GM12878 (cell line): ENCODE measurements around the gene AP3S1. TPM values are rescaled to one million over a fixed set of nuclear protein-coding genes. Genes with fewer than 3 reads are reported as not detected.

Experiments
- ATAC-seq: fragments of 200-7000 bp; cut with Tn5 transposase; 3 replicates; pipeline ENCODE4 v1.9.1; 2020; ENCODE audit warnings: mild to moderate bottlenecking, moderate library complexity
- BruUV-seq: library from RNA; stranded (reverse); fragments of 400-500 nt; replicated peaks from 2 replicates; lab custom pipeline; 2021; lab: Mats Ljungman, UMichigan
- CTCF ChIA-PET: fragments of 300-600 bp; sonication (Branson Sonifier 250); formaldehyde crosslinking; extraction: SDS; loops from one replicate; lab custom pipeline; 2021; ENCODE audit warnings: inconsistent platforms; lab: Yijun Ruan, JAX
- POLR2A ChIA-PET: fragments of 350-600 bp; formaldehyde crosslinking; extraction: SDS; loops from one replicate; lab custom pipeline; 2021; ENCODE audit warnings: inconsistent platforms; lab: Charles Lee
- RAD21 ChIA-PET: fragments of 300-600 bp; sonication (Branson Sonifier 250); formaldehyde crosslinking; loops from one replicate; lab custom pipeline; 2023; ENCODE audit warnings: antibody characterized with exemption; ENCODE audit not compliant: unreplicated experiment; lab: Charles Lee
- SMC1A ChIA-PET: fragments of 300-600 bp; sonication (Branson Sonifier 250); formaldehyde crosslinking; loops from one replicate; lab custom pipeline; 2023; ENCODE audit not compliant: unreplicated experiment, uncharacterized antibody; lab: Charles Lee
- DNase-seq: peaks from one replicate; pipeline ENCODE4 v3.0.0-alpha.2; 2011; ENCODE audit warnings: low read depth, low spot score
- FAIRE-seq: peaks from 3 replicates; lab custom pipeline; 2011; peaks lifted over from hg19 to GRCh38; lab: Jason Lieb, UNC
- H2AFZ ChIP-seq: 2 replicates; pipeline ENCODE4 v1.6.0; 2011; ENCODE audit warnings: low read depth, low read length, control low read depth; ENCODE audit not compliant: control insufficient read depth
- H3K27ac ChIP-seq: 2 replicates; pipeline ENCODE4 v1.5.1; 2011; ENCODE audit warnings: control low read depth; ENCODE audit not compliant: control insufficient read depth, insufficient read depth
- H3K27me3 ChIP-seq, 2 experiments: replicated peaks in 1 of 2; 2 replicates each; pipeline versions ENCODE4 v1.6.0 to v1.6.1; 2011; ENCODE audit warnings: low read length in 1 of 2; ENCODE audit not compliant: control insufficient read depth in 2 of 2, insufficient read depth in 2 of 2
- H3K36me3 ChIP-seq, 2 experiments: 2 replicates each; pipeline ENCODE4 v1.5.1; 2011; ENCODE audit warnings: low read length in 1 of 2; ENCODE audit not compliant: control insufficient read depth in 2 of 2, insufficient read depth in 2 of 2
- H3K4me1 ChIP-seq: 2 replicates; pipeline ENCODE4 v1.6.1; 2011; ENCODE audit warnings: mild to moderate bottlenecking, low read length, moderate library complexity, mixed read lengths; ENCODE audit not compliant: control insufficient read depth, insufficient read depth
- H3K4me2 ChIP-seq: 2 replicates; pipeline ENCODE4 v1.6.0; 2011; ENCODE audit warnings: control low read depth; ENCODE audit not compliant: control insufficient read depth, insufficient read depth
- H3K4me3 ChIP-seq: fragments of 200-600 bp; sonication (generic); 2 replicates; pipeline ENCODE4 v1.5.1; 2016
- H3K79me2 ChIP-seq: 2 replicates; pipeline ENCODE4 v1.6.0; 2011; ENCODE audit warnings: low read length; ENCODE audit not compliant: control insufficient read depth, insufficient read depth
- H3K9ac ChIP-seq: 2 replicates; pipeline ENCODE4 v1.8.0; 2011; ENCODE audit warnings: low read length, control low read depth, mixed read lengths; ENCODE audit not compliant: control insufficient read depth, insufficient read depth
- H3K9me3 ChIP-seq: replicated peaks from 3 replicates; pipeline ENCODE4 v1.5.1; 2011; ENCODE audit warnings: mild to moderate bottlenecking, low read length; ENCODE audit not compliant: control insufficient read depth, insufficient read depth
- H4K20me1 ChIP-seq: 2 replicates; pipeline ENCODE4 v1.6.0; 2011; ENCODE audit not compliant: control insufficient read depth, insufficient read depth
- CREB1 ChIP-seq: IDR thresholded peaks from 2 replicates; pipeline ENCODE4 v1.6.1; 2012; ENCODE audit warnings: low read depth, mild to moderate bottlenecking, inconsistent platforms
- MEF2B ChIP-seq: fragments of 450-650 bp; IDR thresholded peaks from 2 replicates; pipeline ENCODE4 v1.6.1; 2018; ENCODE audit warnings: mild to moderate bottlenecking, moderate library complexity; ENCODE audit not compliant: partially characterized antibody, poor library complexity, severe bottlenecking
- NR2F1 ChIP-seq: fragments of 450-650 bp; conservative IDR thresholded peaks from 2 replicates; pipeline ENCODE4 v1.6.1; 2017; ENCODE audit warnings: mild to moderate bottlenecking
- POU2F2 ChIP-seq: IDR thresholded peaks from 3 replicates; pipeline ENCODE4 v1.6.1; 2011; ENCODE audit warnings: low read depth, mild to moderate bottlenecking, low read length, borderline replicate concordance
- RAD21 ChIP-seq: IDR thresholded peaks from 2 replicates; pipeline ENCODE4 v1.6.1; 2011; ENCODE audit warnings: mild to moderate bottlenecking, low read depth, low read length, moderate library complexity; ENCODE audit not compliant: insufficient read depth
- SMC3 ChIP-seq: IDR thresholded peaks from 2 replicates; pipeline ENCODE4 v1.6.1; 2011; ENCODE audit warnings: low read length, improper control_type of control experiment, borderline replicate concordance
- WGBS: methylation state at CpG from one replicate; pipeline ENCODE4 v1.1.6; 2016; ENCODE audit warnings: low lambda C conversion rate; ENCODE audit not compliant: insufficient replicate concordance, insufficient coverage; ENCODE audit errors: missing lambda C conversion rate; 5-methylcytosine and 5-hydroxymethylcytosine counted together
- in situ Hi-C: fragments of 300-500 bp; cut with MboI; formaldehyde crosslinking; loops from 9 replicates; pipeline ENCODE4 v1.14.3; 2018; ENCODE audit warnings: mixed read lengths
- intact Hi-C: fragments of 100-400 bp; cut with micrococcal nuclease; formaldehyde crosslinking; loops from one replicate; pipeline ENCODE4 v1.14.2; 2022; ENCODE audit not compliant: unreplicated experiment
- polyA plus RNA-seq, 11 experiments: library from polyadenylated mRNA; depleted of rRNA in 4 of 11; unstranded in 6 of 11; stranded (reverse) in 5 of 11; fragments of >200 nt; fragmentation: Nextera tagmentation in 4 of 11; fragmentation: Illumina TruSeq in 1 of 11; extraction: Ambion mirVana in 4 of 11; extraction: Trizol in 1 of 11; gene quantifications; 1 replicate in 1 of 11; 2 replicates in 10 of 11; pipeline versions ENCODE4 v1.2.1 to v1.2.3, GENCODE V29; 2011 to 2016; ENCODE audit warnings: inconsistent platforms in 2 of 11, missing spikeins in 2 of 11, low read depth in 1 of 11
- total RNA-seq, 4 experiments: library from RNA; depleted of rRNA in 3 of 4; stranded (reverse); fragments of >200 nt in 3 of 4; fragmentation: Illumina TruSeq in 1 of 4; extraction: Trizol in 1 of 4; gene quantifications; 2 replicates each; pipeline versions ENCODE4 v1.2.1 to v1.2.3, GENCODE V29; 2013 to 2021
- TF ChIP-seq, protein P1 (sequence below): IDR thresholded peaks from 2 replicates; pipeline ENCODE4 v1.6.1; 2012; ENCODE audit warnings: low read depth, low read length, improper control_type of control experiment
- TF ChIP-seq, protein P2 (sequence below): IDR thresholded peaks from 2 replicates; pipeline ENCODE4 v1.6.1; 2012; ENCODE audit warnings: low read length, inconsistent platforms
- TF ChIP-seq, protein P3 (sequence below): IDR thresholded peaks from 2 replicates; pipeline ENCODE4 v1.6.1; 2011; ENCODE audit warnings: low read depth, mild to moderate bottlenecking, low read length, moderate library complexity, borderline replicate concordance; ENCODE audit errors: extremely low read depth

The AP3S1 gene
- total and polyA plus RNA-seq, 10 of the 15 experiments (the other 5 are each of a cell fraction or from before 2014, with no cell fraction given), result 36.4 to 137 (median 67.5) TPM

DNA sequence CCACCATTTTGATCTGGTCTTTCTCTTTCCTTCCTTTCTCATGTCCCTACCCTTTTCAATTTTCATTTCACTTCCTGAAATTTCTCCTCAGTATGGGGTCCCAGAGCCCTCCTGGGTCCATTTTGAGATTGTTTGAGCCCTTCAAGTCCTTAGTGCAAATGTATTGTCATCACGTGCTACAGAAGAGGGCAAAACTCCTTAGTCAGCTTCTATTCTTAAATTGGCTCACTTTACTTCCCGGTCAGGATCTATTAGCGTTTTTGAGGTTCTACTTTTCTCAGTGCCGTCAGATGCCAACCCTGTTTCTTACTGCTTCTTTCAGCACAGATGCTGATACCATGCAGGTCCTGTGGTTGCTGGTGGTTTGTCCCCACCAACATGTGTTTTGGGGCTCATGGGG lies 6.3 kb upstream of the AP3S1 start:
- no peak overlapping the region for H2AFZ ChIP-seq
- H3K4me3 ChIP-seq, result no peak overlapping the region
- H3K27ac ChIP-seq, result no peak overlapping the region
- in situ Hi-C loops, result loop anchor here (5.0 to 25.0 kb wide), 2 partner anchors 227 to 523 kb away; no protein-coding TSS in a partner anchor
- ChIA-PET SMC1A (interaction anchor here (1.0 to 2.4 kb wide), 3 partner anchors 67 to 233 kb away, joined by 3 to 8 read pairs (median 7); no protein-coding TSS in a partner anchor), CTCF (interaction anchor here (0.7 to 1.7 kb wide), 5 partner anchors 23 to 526 kb away, joined by 3 to 7 read pairs (median 3); no protein-coding TSS in a partner anchor), RAD21 (no interaction called here), POLR2A (interaction anchor here (0.6 kb wide), 1 partner anchor 1491 kb away, joined by 3 read pairs; no protein-coding TSS in a partner anchor)
- peaks cover 0 to 21% of the 10 kb centered on the region in 2 experiments; a peak in 2 of 4 replicates for H3K36me3 ChIP-seq
- WGBS, result 90% methylated on average over 4 of the region's 4 CpGs
- DNase-seq, result no peak
- H3K79me2 ChIP-seq, result peaks cover 30% of the 10 kb centered on the region
- TF ChIP-seq POU2F2, result no peak
- no peak overlapping the region for H3K4me2 ChIP-seq
- FAIRE-seq, result no peak
- no TSS peak for BruUV-seq
- intact Hi-C loops, result no loop called here
- ATAC-seq, result no peak
- H3K9me3 ChIP-seq, result no peaks in the 10 kb centered on the region
- H3K4me1 ChIP-seq, result peaks cover 6% of the 10 kb centered on the region; the same call in 1 of the 2 replicates
- H3K27me3 ChIP-seq, result no peaks in the 10 kb centered on the region
- H3K9ac ChIP-seq, result no peak overlapping the region
- H4K20me1 ChIP-seq, result no peaks in the 10 kb centered on the region

DNA sequence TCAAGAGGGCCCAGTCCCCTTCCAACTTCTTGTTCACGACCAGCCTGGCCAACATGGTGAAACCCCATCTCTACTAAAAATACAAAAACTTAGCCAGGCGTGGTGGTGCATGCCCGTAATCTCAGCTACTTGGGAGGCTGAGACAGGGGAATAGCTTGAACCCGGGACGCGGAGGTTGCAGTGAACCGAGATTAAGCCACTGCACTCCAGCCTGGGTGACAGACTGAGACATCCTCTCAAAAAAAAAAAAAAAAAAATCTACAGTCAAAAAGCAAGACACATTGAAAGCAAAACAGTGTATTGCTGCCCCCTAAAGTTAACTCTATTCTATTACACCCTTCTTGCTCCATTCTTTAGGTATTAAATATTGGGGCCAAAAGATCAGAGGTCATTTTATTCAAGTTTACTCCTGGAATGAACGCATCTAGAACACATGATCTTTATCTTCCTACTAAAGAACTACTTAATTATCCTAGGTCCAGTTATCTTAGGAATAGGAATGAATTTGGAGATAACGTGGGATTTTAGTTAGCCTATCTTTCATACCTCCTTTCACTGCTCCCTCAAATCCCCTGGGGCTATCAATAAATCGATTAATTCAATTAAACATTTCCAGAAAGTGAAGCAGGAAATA lies 2.7 kb upstream of the AP3S1 start:
- intact Hi-C loops (loop anchor here (1.0 kb wide), 1 partner anchor 205 kb away; no protein-coding TSS in a partner anchor), in situ Hi-C loops (loop anchor here (5.0 to 25.0 kb wide), 2 partner anchors 223 to 527 kb away; no protein-coding TSS in a partner anchor)
- Histone ChIP-seq H3K27ac (no peak overlapping the region), H3K9me3 (no peaks in the 10 kb centered on the region; the same call in 2 of the 3 replicates), H3K4me3 (peak overlapping the region; percentile 83; the same call in 1 of the 2 replicates), H3K4me2 (peak overlapping the region; percentile 56), H3K36me3 (peaks cover 0 to 16% of the 10 kb centered on the region in 2 experiments; a peak in 2 of 4 replicates), H2AFZ (no peak overlapping the region), H3K79me2 (peaks cover 61% of the 10 kb centered on the region), H3K27me3 (no peaks in the 10 kb centered on the region), H3K4me1 (peaks cover 6% of the 10 kb centered on the region; the same call in 1 of the 2 replicates), H3K9ac (no peak overlapping the region), H4K20me1 (no peaks in the 10 kb centered on the region)
- CTCF ChIA-PET, result interaction anchor here (0.6 to 2.3 kb wide), 17 partner anchors 8 to 575 kb away, joined by 3 to 16 read pairs (median 3); no protein-coding TSS in a partner anchor
- POLR2A ChIA-PET, result interaction anchor here (0.6 kb wide), 1 partner anchor 1408 kb away, joined by 4 read pairs; no protein-coding TSS in a partner anchor
- ATAC-seq (peak; percentile 25), DNase-seq (no peak), FAIRE-seq (no peak)
- RAD21 ChIA-PET, result interaction anchor here (0.7 to 1.5 kb wide), 11 partner anchors 32 to 509 kb away, joined by 3 to 14 read pairs (median 3); no protein-coding TSS in a partner anchor
- WGBS, result 17% methylated on average over 10 of the region's 10 CpGs
- no TSS peak for BruUV-seq
- SMC1A ChIA-PET, result interaction anchor here (0.7 to 3.1 kb wide), 12 partner anchors 9 to 296 kb away, joined by 3 to 22 read pairs (median 4); partner anchors contain the start of gene ARL14EPL
- TF ChIP-seq, protein P1, sequence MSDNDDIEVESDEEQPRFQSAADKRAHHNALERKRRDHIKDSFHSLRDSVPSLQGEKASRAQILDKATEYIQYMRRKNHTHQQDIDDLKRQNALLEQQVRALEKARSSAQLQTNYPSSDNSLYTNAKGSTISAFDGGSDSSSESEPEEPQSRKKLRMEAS, result no peak
- TF ChIP-seq RAD21, result peak; percentile 63
- TF ChIP-seq, protein P2, sequence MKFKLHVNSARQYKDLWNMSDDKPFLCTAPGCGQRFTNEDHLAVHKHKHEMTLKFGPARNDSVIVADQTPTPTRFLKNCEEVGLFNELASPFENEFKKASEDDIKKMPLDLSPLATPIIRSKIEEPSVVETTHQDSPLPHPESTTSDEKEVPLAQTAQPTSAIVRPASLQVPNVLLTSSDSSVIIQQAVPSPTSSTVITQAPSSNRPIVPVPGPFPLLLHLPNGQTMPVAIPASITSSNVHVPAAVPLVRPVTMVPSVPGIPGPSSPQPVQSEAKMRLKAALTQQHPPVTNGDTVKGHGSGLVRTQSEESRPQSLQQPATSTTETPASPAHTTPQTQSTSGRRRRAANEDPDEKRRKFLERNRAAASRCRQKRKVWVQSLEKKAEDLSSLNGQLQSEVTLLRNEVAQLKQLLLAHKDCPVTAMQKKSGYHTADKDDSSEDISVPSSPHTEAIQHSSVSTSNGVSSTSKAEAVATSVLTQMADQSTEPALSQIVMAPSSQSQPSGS, result no peak; the same call in 1 of the 2 replicates
- TF ChIP-seq CREB1, result 0 out of 2 replicates have a peak, but pooled peaks have one; percentile 19
- peak; percentile 82 for TF ChIP-seq MEF2B
- TF ChIP-seq NR2F1, result peak; percentile 86
- peak; percentile 38; the same call in 1 of the 2 replicates for TF ChIP-seq SMC3
- TF ChIP-seq, protein P3, sequence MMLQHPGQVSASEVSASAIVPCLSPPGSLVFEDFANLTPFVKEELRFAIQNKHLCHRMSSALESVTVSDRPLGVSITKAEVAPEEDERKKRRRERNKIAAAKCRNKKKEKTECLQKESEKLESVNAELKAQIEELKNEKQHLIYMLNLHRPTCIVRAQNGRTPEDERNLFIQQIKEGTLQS, result no peak
